ENCODE results near the gene GLG1.
"Not testable (repeated sequence)": the region's sequence is repeated elsewhere in the genome, so short reads cannot be mapped to it uniquely, and the experiment has no call there.

Gene GLG1

GRCh38 chr16:74447578-74447977 is 159.3 kb downstream of the GLG1 start:
- DNase-seq (ENCODE audit: extremely low spot score), result no peak
- POLR2A ChIA-PET, result no interaction called here
- CTCF ChIA-PET, result no interaction called here
- no peak for TF ChIP-seq CTCF (IDR thresholded peaks at IDR 0.05; ENCODE audit: control extremely low read depth, extremely low read depth, low read depth, missing control alignments)

GRCh38 chr16:74446866-74447265 is 160.0 kb downstream of the GLG1 start:
- CTCF ChIA-PET, result no interaction called here
- no peak for DNase-seq (ENCODE audit: extremely low spot score)
- no peak for TF ChIP-seq CTCF (IDR thresholded peaks at IDR 0.05; ENCODE audit: control extremely low read depth, extremely low read depth, low read depth, missing control alignments)
- POLR2A ChIA-PET, result no interaction called here

- DNase-seq (ENCODE audit: extremely low spot score); CTCF ChIA-PET; POLR2A ChIA-PET: not testable (repeated sequence)
Observed at GRCh38 chr16:74443624-74444346, 163.1 kb downstream of the GLG1 start.

GRCh38 chr16:74439685-74440084 is 167.2 kb downstream of the GLG1 start:
- ChIA-PET POLR2A (no interaction called here), CTCF (no interaction called here)
- no peak for TF ChIP-seq CTCF (IDR thresholded peaks at IDR 0.05; ENCODE audit: control extremely low read depth, extremely low read depth, low read depth, missing control alignments)
- DNase-seq (ENCODE audit: extremely low spot score), result no peak

GRCh38 chr16:74438492-74438979 is 168.4 kb downstream of the GLG1 start:
- ChIA-PET POLR2A (no interaction called here), CTCF (no interaction called here)
- no peak for TF ChIP-seq CTCF (IDR thresholded peaks at IDR 0.05; ENCODE audit: control extremely low read depth, extremely low read depth, low read depth, missing control alignments)
- DNase-seq (ENCODE audit: extremely low spot score), result no peak

GRCh38 chr16:74431516-74431915 is 175.4 kb downstream of the GLG1 start:
- ChIA-PET POLR2A (no interaction called here), CTCF (interaction anchor here (1.0 to 1.7 kb wide), 5 partner anchors 10 to 127 kb away, joined by 3 to 8 read pairs (median 5); no protein-coding TSS in a partner anchor)
- no peak for DNase-seq (ENCODE audit: extremely low spot score)
- no peak for TF ChIP-seq CTCF (IDR thresholded peaks at IDR 0.05; ENCODE audit: control extremely low read depth, extremely low read depth, low read depth, missing control alignments)

GRCh38 chr16:74430036-74430712 is 176.7 kb downstream of the GLG1 start:
- DNase-seq (ENCODE audit: extremely low spot score); POLR2A ChIA-PET; CTCF ChIA-PET: not testable (repeated sequence)
- TF ChIP-seq CTCF (IDR thresholded peaks at IDR 0.05; ENCODE audit: control extremely low read depth, extremely low read depth, low read depth, missing control alignments), result peak; percentile 57

GRCh38 chr16:74428493-74428892 is 178.4 kb downstream of the GLG1 start:
- DNase-seq (ENCODE audit: extremely low spot score); CTCF ChIA-PET; POLR2A ChIA-PET: not testable (repeated sequence)

GRCh38 chr16:74425751-74426150 is 181.2 kb downstream of the GLG1 start:
- POLR2A ChIA-PET; DNase-seq (ENCODE audit: extremely low spot score); CTCF ChIA-PET: not testable (repeated sequence)

GRCh38 chr16:74423721-74424120 is 183.2 kb downstream of the GLG1 start:
- DNase-seq (ENCODE audit: extremely low spot score); CTCF ChIA-PET: not testable (repeated sequence)
- POLR2A ChIA-PET, result interaction anchor here (0.7 kb wide), 1 partner anchor 120 kb away, joined by 9 read pairs; no protein-coding TSS in a partner anchor
